Measurements from ENCODE around the gene SCAMP2.

DNA sequence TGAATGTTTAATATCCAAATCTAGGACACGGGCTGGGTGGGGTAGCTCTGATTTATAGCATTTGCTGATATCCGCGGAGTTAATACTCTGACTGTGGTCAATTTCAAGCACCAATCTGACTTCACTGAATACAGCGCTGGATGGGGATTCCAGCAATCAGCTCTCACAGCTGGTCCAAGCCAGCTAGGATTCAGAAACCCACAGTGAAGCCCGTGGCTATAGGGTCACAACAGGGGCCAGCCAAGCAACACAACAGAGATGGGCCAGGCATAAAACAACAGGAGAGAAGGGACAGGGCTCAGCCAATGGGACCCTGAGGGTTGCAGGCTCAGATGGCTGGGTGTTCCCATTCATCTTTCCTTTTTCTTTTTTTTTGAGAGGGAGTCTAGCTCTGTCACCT is 65.9 kb downstream of the SCAMP2 start:
- TF ChIP-seq, protein P1, sequence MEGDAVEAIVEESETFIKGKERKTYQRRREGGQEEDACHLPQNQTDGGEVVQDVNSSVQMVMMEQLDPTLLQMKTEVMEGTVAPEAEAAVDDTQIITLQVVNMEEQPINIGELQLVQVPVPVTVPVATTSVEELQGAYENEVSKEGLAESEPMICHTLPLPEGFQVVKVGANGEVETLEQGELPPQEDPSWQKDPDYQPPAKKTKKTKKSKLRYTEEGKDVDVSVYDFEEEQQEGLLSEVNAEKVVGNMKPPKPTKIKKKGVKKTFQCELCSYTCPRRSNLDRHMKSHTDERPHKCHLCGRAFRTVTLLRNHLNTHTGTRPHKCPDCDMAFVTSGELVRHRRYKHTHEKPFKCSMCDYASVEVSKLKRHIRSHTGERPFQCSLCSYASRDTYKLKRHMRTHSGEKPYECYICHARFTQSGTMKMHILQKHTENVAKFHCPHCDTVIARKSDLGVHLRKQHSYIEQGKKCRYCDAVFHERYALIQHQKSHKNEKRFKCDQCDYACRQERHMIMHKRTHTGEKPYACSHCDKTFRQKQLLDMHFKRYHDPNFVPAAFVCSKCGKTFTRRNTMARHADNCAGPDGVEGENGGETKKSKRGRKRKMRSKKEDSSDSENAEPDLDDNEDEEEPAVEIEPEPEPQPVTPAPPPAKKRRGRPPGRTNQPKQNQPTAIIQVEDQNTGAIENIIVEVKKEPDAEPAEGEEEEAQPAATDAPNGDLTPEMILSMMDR (conservative IDR thresholded peaks at IDR 0.05 in 1 of 2, IDR thresholded peaks at IDR 0.05 in 1 of 2; ENCODE audit: extremely low read depth in 1 of 2, insufficient read depth in 1 of 2, low read depth in 1 of 2, low read length in 2 of 2), result no peak
- TF ChIP-seq EZH2 (IDR thresholded peaks at IDR 0.05; ENCODE audit: borderline replicate concordance, low read length), result no peak
